K562 (cell line): ENCODE results near the gene MMP11. TPM values are rescaled to one million over a fixed set of nuclear protein-coding genes. Genes with fewer than 3 reads are reported as not detected.
A peak's percentile ranks its signal among the peaks of the same experiment; 100 is the strongest.

Source experiments
- ATAC-seq: fragments of 200-7000 bp; cut with Tn5 transposase; 3 replicates; pipeline ENCODE4 v1.9.1; 2020; ENCODE audit warnings: moderate library complexity
- BruUV-seq: library from RNA; stranded (reverse); fragments of 400-500 nt; replicated peaks from 2 replicates; lab custom pipeline; 2021; lab: Mats Ljungman, UMichigan
- CTCF ChIA-PET: fragments of 300-600 bp; formaldehyde crosslinking; extraction: SDS; loops from one replicate; lab custom pipeline; 2021; ENCODE audit warnings: low intra/inter-chr PET ratio; lab: Yijun Ruan, JAX
- POLR2A ChIA-PET: fragments of 300-600, 350-650 bp; sonication (Branson Sonifier 250); formaldehyde crosslinking; extraction: SDS; loops from one replicate; lab custom pipeline; 2021; ENCODE audit warnings: antibody characterized with exemption, inconsistent platforms; lab: Yijun Ruan, JAX
- DNase-seq, 4 experiments: peaks; one replicate each; pipeline versions ENCODE4 v3.0.0 to v3.0.0-alpha.2; 2011 to 2018; ENCODE audit warnings: low spot score in 3 of 4, mixed read lengths in 3 of 4; ENCODE audit errors: extremely low read depth in 1 of 4
- FAIRE-seq: peaks from 2 replicates; lab custom pipeline; 2011; peaks lifted over from hg19 to GRCh38; lab: Jason Lieb, UNC
- H2AFZ ChIP-seq: 2 replicates; pipeline ENCODE4 v1.6.0; 2011; ENCODE audit warnings: low read depth, low read length, control low read depth, inconsistent platforms
- H3K27ac ChIP-seq: fragments of 200-600 bp; 3 replicates; pipeline ENCODE4 v1.8.0; 2011; ENCODE audit warnings: low read depth, mild to moderate bottlenecking, control low read depth, inconsistent platforms, low read length, moderate library complexity, mixed read lengths; ENCODE audit errors: extremely low read depth
- H3K27me3 ChIP-seq, 2 experiments: fragments of 300-600 bp in 1 of 2; 2 replicates in 1 of 2; 3 replicates in 1 of 2; pipeline versions ENCODE4 v1.6.0 to v1.8.0; 2011; ENCODE audit warnings: inconsistent platforms in 2 of 2, low read length in 2 of 2, mild to moderate bottlenecking in 1 of 2, mixed read lengths in 1 of 2, moderate library complexity in 1 of 2; ENCODE audit not compliant: control insufficient read depth in 2 of 2, insufficient read depth in 2 of 2
- H3K36me3 ChIP-seq: fragments of 300-600 bp; 3 replicates; pipeline ENCODE4 v1.8.0; 2011; ENCODE audit warnings: mild to moderate bottlenecking, low read length, inconsistent platforms; ENCODE audit not compliant: control insufficient read depth, insufficient read depth
- H3K4me1 ChIP-seq, 2 experiments: fragments of 200-600 bp in 1 of 2; replicated peaks in 1 of 2; 2 replicates in 1 of 2; 3 replicates in 1 of 2; pipeline versions ENCODE4 v1.5.1 to v1.8.0; 2011; ENCODE audit warnings: inconsistent platforms in 2 of 2, low read length in 2 of 2, mild to moderate bottlenecking in 1 of 2, mixed read lengths in 1 of 2, moderate library complexity in 1 of 2; ENCODE audit not compliant: control insufficient read depth in 2 of 2, insufficient read depth in 2 of 2
- H3K4me2 ChIP-seq: 2 replicates; pipeline ENCODE4 v1.6.1; 2011; ENCODE audit warnings: low read length, control low read depth, inconsistent platforms, mixed read lengths; ENCODE audit not compliant: insufficient read depth
- H3K4me3 ChIP-seq: fragments of 200-600 bp; sonication (generic), shearing (Covaris generic); 2 replicates; pipeline ENCODE4 v1.5.1; 2016; ENCODE audit warnings: control low read depth, inconsistent platforms
- H3K79me2 ChIP-seq: fragments of 200-600 bp; 3 replicates; pipeline ENCODE4 v1.8.0; 2011; ENCODE audit warnings: low read length, inconsistent platforms; ENCODE audit not compliant: control insufficient read depth, insufficient read depth
- H3K9ac ChIP-seq, 2 experiments: 2 replicates each; pipeline versions ENCODE4 v1.6.0 to v1.6.1; 2011; ENCODE audit warnings: low read depth in 2 of 2, low read length in 2 of 2, control low read depth in 1 of 2, inconsistent platforms in 1 of 2, mild to moderate bottlenecking in 1 of 2, mixed read lengths in 1 of 2; ENCODE audit not compliant: insufficient read depth in 1 of 2
- H3K9me1 ChIP-seq: one replicate; pipeline ENCODE4 v1.6.0; 2011; ENCODE audit warnings: inconsistent platforms, mild to moderate bottlenecking, low read length, moderate library complexity; ENCODE audit not compliant: control insufficient read depth, insufficient read depth
- H3K9me3 ChIP-seq: replicated peaks from 2 replicates; pipeline ENCODE4 v1.5.1; 2011; ENCODE audit warnings: low read depth, low read length, inconsistent platforms; ENCODE audit not compliant: control insufficient read depth, insufficient read depth
- H4K20me1 ChIP-seq: replicated peaks from 2 replicates; pipeline ENCODE4 v1.6.1; 2011; ENCODE audit warnings: low read length, inconsistent platforms, mixed read lengths; ENCODE audit not compliant: control insufficient read depth, insufficient read depth
- REST ChIP-seq, 2 experiments: fragments of 450-650 bp; formaldehyde crosslinking in 1 of 2; IDR thresholded peaks; 2 replicates each; pipeline versions ENCODE4 v1.4.0 to v1.6.1; 2014 to 2020; ENCODE audit warnings: mild to moderate bottlenecking in 2 of 2, borderline replicate concordance in 1 of 2, low read depth in 1 of 2
- TAF9B ChIP-seq: fragments of 450-650 bp; IDR thresholded peaks from 2 replicates; pipeline ENCODE4 v1.6.1; 2018; ENCODE audit warnings: mild to moderate bottlenecking; ENCODE audit not compliant: partially characterized antibody
- ZNF431 ChIP-seq: sonication (generic); formaldehyde crosslinking; IDR thresholded peaks from 2 replicates; pipeline ENCODE4 v1.8.0; 2022; ENCODE audit warnings: mild to moderate bottlenecking, missing genetic modification reagents
- WGBS: fragments of 100-300 bp; shearing (Covaris generic); methylation state at CpG from one replicate; pipeline ENCODE4 v1.1.6; 2016; ENCODE audit warnings: low coverage, mixed read lengths; ENCODE audit not compliant: insufficient coverage; ENCODE audit errors: missing lambda C conversion rate; 5-methylcytosine and 5-hydroxymethylcytosine counted together
- in situ Hi-C: fragments of 300-500 bp; cut with MboI; formaldehyde crosslinking; loops from 4 replicates; pipeline ENCODE4 v1.15.0; 2018; ENCODE audit warnings: inconsistent platforms, mixed read lengths
- intact Hi-C: fragments of 100-400 bp; cut with micrococcal nuclease; formaldehyde crosslinking; loops from 2 replicates; pipeline ENCODE4 v1.14.2; 2022
- polyA plus RNA-seq, 8 experiments: library from polyadenylated mRNA; depleted of rRNA in 4 of 8; stranded (reverse) in 5 of 8; unstranded in 3 of 8; fragments of >200 nt; fragmentation: Nextera tagmentation in 2 of 8; fragmentation: Illumina TruSeq in 1 of 8; extraction: Ambion mirVana in 2 of 8; extraction: Trizol in 1 of 8; gene quantifications; 2 replicates each; pipeline versions ENCODE4 v1.2.1 to v1.2.3, GENCODE V29; 2011 to 2014; ENCODE audit warnings: inconsistent platforms in 1 of 8, missing spikeins in 1 of 8
- total RNA-seq, 7 experiments: library from RNA; depleted of rRNA in 6 of 7; stranded (reverse); fragments of >200 nt in 6 of 7; fragmentation: Illumina TruSeq in 2 of 7; extraction: Trizol in 2 of 7; gene quantifications; 2 replicates each; pipeline versions ENCODE4 v1.2.1 to v1.2.3, GENCODE V29; 2011 to 2021; ENCODE audit warnings: low replicate concordance in 1 of 7

MMP11 gene
- total and polyA plus RNA-seq, 9 of the 15 experiments (the other 6 are each of a cell fraction or from before 2014, with no cell fraction given) = 0.14 to 1.8 (median 1.1) TPM; not detected in 2

- peak overlapping the region; percentile 92 for H2AFZ ChIP-seq
- H3K4me2 ChIP-seq = peak overlapping the region; percentile 85
- peak overlapping the region; percentile 73 for H3K4me3 ChIP-seq
- no TSS peak for BruUV-seq
- intact Hi-C loops (no loop called here), in situ Hi-C loops (no loop called here)
- 0% methylated on average over 5 of the region's 5 CpGs for WGBS
- no peaks in the 10 kb centered on the region for H4K20me1 ChIP-seq
- CTCF ChIA-PET = no interaction called here
- TF ChIP-seq TAF9B (peak; percentile 16), ZNF431 (CRISPR knock-in tag) (no peak), REST (IDR thresholded peaks at IDR 0.05; ENCODE audit: borderline replicate concordance) (no peak), REST (CRISPR knock-in tag; IDR thresholded peaks at IDR 0.05; ENCODE audit: low read depth) (no peak)
- DNase-seq (no peak), FAIRE-seq (no peak), ATAC-seq (no peak)
- H3K9me3 ChIP-seq = no peaks in the 10 kb centered on the region
- H3K27me3 ChIP-seq = no peaks in the 10 kb centered on the region
- H3K9me1 ChIP-seq = peaks cover 3% of the 10 kb centered on the region
- H3K4me1 ChIP-seq = peaks cover 11 to 32% of the 10 kb centered on the region in 2 experiments
- peaks cover 14% of the 10 kb centered on the region; the same call in 2 of the 3 replicates for H3K79me2 ChIP-seq
- peak overlapping the region; percentile 70 to 92 for H3K9ac ChIP-seq
- POLR2A ChIA-PET = interaction anchor here (0.9 to 1.2 kb wide), 4 partner anchors 8 to 11 kb away, joined by 3 to 4 read pairs (median 4); no protein-coding TSS in a partner anchor
- H3K36me3 ChIP-seq = no peaks in the 10 kb centered on the region
- H3K27ac ChIP-seq = peak overlapping the region; percentile 89; the same call in 2 of the 3 replicates
Measured at GRCh38 chr22:23750367-23750713, 22.3 kb upstream of the MMP11 start.
